Keratinocyte (primary cell): ENCODE measurements around the gene MYT1.

Experiments
- EZH2 ChIP-seq: IDR thresholded peaks from one replicate; pipeline ENCODE4 v1.6.1; 2012; ENCODE audit warnings: inconsistent platforms, mild to moderate bottlenecking, low read length, moderate library complexity
- TF ChIP-seq, protein P1 (sequence below), 3 experiments: IDR thresholded peaks in 1 of 3; conservative IDR thresholded peaks in 1 of 3; optimal IDR thresholded peaks in 1 of 3; 2 replicates in 2 of 3; 3 replicates in 1 of 3; pipeline versions ENCODE3 to v1.5.1; 2011; ENCODE audit warnings: low read length in 3 of 3, mild to moderate bottlenecking in 3 of 3, moderate library complexity in 2 of 3, control low read depth in 1 of 3, inconsistent platforms in 1 of 3; ENCODE audit not compliant: insufficient read depth in 2 of 3; ENCODE audit errors: extremely low read depth in 1 of 3

DNA sequence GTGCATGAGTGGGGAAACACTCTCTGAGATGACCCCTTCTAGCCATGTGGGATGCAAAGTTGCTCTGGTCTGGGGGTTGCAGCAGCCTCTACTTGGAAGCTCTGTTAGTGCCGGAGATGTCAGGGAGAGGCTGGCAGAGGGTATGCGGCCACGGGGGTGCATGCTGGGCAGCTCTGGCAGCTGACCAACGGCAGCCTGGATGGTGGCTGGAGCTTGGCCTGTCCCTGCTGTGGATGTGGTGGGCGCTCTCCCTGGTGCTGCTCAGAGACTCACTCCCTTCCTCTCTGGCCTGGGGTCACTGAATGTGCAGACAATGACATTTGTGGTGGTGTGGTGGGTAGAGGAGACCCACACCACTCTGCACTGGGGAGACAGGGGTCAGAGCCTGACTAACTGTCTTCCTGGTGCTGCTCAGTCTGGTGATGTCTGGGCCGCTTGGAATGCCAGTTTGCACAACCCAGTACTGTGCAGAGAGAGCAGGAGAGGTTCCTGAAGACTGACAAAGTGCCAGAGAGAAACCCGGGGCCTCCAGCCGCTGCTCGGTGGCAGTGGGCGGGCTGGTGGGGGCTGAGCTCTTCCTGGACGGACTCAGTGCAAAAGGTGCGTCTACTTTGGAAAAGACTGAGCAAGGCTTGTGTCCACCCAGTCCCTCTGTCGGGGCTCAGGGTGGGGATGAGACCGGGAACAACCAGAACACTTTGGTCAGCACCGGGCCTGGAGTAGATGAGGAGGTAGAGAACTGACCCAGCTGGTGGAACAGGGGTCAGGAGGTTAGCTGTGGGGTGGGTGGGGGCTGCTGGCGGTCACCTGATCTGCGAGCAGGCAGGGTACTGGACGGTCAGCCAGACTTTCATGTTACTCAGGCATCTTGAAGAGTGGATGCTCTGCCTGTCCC lies 2.7 kb downstream of the MYT1 start:
- TF ChIP-seq, protein P1, sequence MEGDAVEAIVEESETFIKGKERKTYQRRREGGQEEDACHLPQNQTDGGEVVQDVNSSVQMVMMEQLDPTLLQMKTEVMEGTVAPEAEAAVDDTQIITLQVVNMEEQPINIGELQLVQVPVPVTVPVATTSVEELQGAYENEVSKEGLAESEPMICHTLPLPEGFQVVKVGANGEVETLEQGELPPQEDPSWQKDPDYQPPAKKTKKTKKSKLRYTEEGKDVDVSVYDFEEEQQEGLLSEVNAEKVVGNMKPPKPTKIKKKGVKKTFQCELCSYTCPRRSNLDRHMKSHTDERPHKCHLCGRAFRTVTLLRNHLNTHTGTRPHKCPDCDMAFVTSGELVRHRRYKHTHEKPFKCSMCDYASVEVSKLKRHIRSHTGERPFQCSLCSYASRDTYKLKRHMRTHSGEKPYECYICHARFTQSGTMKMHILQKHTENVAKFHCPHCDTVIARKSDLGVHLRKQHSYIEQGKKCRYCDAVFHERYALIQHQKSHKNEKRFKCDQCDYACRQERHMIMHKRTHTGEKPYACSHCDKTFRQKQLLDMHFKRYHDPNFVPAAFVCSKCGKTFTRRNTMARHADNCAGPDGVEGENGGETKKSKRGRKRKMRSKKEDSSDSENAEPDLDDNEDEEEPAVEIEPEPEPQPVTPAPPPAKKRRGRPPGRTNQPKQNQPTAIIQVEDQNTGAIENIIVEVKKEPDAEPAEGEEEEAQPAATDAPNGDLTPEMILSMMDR (optimal IDR thresholded peaks at IDR 0.05 in 1 of 3, IDR thresholded peaks at IDR 0.05 in 1 of 3, conservative IDR thresholded peaks at IDR 0.05 in 1 of 3; ENCODE audit: extremely low read depth in 1 of 3, insufficient read depth in 2 of 3, low read length in 3 of 3), result no peak
- no peak for TF ChIP-seq EZH2
